Measurements from ENCODE around the gene ARID3A. TPM values are rescaled to one million over a fixed set of nuclear protein-coding genes. Genes with fewer than 3 reads are reported as not detected.

ARID3A gene
- total RNA-seq, 1 experiment from 2014 or later = 116 TPM

DNA sequence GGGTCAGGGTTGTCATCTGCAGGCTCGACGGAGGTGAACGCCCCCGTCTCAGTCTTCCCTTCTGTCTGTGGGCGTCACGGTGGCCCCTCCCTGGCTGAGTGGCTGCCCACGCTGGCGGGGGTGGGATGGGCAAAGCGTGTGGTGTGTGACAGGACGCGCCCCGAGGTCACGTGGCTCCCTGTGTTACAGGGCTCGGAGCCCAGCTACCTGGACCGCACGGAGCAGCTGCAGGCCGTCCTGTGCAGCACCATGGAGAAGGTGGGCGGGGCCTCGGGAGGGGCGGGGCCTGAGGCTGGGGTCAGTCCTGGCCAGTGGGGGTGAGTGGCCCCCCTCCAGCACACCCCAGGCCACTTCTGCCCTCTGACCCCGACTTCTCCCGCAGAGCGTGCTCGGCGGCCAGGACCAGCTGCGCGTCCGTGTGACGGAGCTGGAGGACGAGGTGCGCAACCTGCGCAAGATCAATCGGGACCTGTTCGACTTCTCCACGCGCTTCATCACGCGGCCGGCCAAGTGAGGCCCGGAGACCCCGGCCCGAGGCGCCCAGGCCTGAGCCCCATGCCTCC is 68.1 kb downstream of the ARID3A start:
- Mint-ChIP-seq H3K4me1 (peaks cover 5% of the 10 kb centered on the region; the same call in 1 of the 2 replicates), H3K36me3 (peaks cover 8% of the 10 kb centered on the region), H3K27me3 (ENCODE audit: low read depth) (peaks cover 24% of the 10 kb centered on the region), H3K9me3 (no peaks in the 10 kb centered on the region), H3K4me3 (no peak overlapping the region), H3K27ac (peak overlapping the region; percentile 63; the same call in 1 of the 2 replicates)
- TF ChIP-seq OVOL2 (CRISPR knock-in tag; IDR thresholded peaks at IDR 0.05; ENCODE audit: borderline replicate concordance) (no peak), PRRX2 (CRISPR knock-in tag; IDR thresholded peaks at IDR 0.05) (no peak)
- ChIA-PET POLR2A (no interaction called here), CTCF (interaction anchor here (1.8 to 4.0 kb wide), 2 partner anchors 9 to 10 kb away, joined by 4 to 20 read pairs; partner anchors contain the start of gene WDR18)
- peak; percentile 63 for DNase-seq (ENCODE audit: low spot score)
- ATAC-seq = peak; percentile 6; the same call in 1 of the 2 replicates

DNA sequence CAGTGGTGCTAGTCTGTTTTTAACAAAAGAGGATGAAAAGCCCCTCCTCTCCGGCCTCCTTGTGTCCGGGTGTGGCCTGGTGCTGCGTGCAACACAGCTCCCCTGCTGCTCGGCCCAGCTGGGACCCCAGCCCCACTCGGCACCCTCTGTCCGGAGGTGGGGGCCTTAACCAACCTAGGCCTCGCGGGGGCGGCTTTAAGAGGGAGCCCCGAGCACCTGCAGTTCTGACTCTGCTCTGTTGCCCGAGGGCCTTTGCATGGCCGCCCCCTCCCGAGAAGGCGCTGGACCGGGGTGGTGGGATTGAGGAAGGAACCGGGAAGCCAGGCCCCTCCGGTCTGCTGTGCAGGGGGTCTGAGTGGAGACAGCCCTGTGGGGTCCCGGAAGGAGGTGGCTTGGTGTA is 68.7 kb downstream of the ARID3A start:
- no peak for DNase-seq (ENCODE audit: low spot score)
- H3K36me3 Mint-ChIP-seq = peaks cover 8% of the 10 kb centered on the region
- ATAC-seq = no peak
- TF ChIP-seq, protein P1, sequence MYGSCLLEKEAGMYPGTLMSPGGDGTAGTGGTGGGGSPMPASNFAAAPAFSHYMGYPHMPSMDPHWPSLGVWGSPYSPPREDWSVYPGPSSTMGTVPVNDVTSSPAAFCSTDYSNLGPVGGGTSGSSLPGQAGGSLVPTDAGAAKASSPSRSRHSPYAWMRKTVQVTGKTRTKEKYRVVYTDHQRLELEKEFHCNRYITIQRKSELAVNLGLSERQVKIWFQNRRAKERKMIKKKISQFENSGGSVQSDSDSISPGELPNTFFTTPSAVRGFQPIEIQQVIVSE (CRISPR knock-in tag; IDR thresholded peaks at IDR 0.05; ENCODE audit: borderline replicate concordance) = no peak
- TF ChIP-seq ZNF263 (CRISPR knock-in tag; IDR thresholded peaks at IDR 0.05; ENCODE audit: low read depth) (no peak), GABPB1 (CRISPR knock-in tag; IDR thresholded peaks at IDR 0.05) (no peak), CBFB (CRISPR knock-in tag; IDR thresholded peaks at IDR 0.05; ENCODE audit: low read depth) (no peak), KAT7 (CRISPR knock-in tag; IDR thresholded peaks at IDR 0.05; ENCODE audit: borderline replicate concordance) (no peak), ZNF396 (CRISPR knock-in tag; IDR thresholded peaks at IDR 0.05; ENCODE audit: borderline replicate concordance) (no peak), SMAD4 (CRISPR knock-in tag; IDR thresholded peaks at IDR 0.05) (no peak), ZBTB21 (CRISPR knock-in tag; IDR thresholded peaks at IDR 0.05; ENCODE audit: borderline replicate concordance) (no peak), TEAD4 (CRISPR knock-in tag; IDR thresholded peaks at IDR 0.05) (no peak), OVOL2 (CRISPR knock-in tag; IDR thresholded peaks at IDR 0.05; ENCODE audit: borderline replicate concordance) (no peak)
- TF ChIP-seq, protein P2, sequence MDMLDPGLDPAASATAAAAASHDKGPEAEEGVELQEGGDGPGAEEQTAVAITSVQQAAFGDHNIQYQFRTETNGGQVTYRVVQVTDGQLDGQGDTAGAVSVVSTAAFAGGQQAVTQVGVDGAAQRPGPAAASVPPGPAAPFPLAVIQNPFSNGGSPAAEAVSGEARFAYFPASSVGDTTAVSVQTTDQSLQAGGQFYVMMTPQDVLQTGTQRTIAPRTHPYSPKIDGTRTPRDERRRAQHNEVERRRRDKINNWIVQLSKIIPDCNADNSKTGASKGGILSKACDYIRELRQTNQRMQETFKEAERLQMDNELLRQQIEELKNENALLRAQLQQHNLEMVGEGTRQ (CRISPR knock-in tag; IDR thresholded peaks at IDR 0.05) = no peak
- TF ChIP-seq, protein P3, sequence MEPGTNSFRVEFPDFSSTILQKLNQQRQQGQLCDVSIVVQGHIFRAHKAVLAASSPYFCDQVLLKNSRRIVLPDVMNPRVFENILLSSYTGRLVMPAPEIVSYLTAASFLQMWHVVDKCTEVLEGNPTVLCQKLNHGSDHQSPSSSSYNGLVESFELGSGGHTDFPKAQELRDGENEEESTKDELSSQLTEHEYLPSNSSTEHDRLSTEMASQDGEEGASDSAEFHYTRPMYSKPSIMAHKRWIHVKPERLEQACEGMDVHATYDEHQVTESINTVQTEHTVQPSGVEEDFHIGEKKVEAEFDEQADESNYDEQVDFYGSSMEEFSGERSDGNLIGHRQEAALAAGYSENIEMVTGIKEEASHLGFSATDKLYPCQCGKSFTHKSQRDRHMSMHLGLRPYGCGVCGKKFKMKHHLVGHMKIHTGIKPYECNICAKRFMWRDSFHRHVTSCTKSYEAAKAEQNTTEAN (CRISPR knock-in tag; IDR thresholded peaks at IDR 0.05) = no peak
- no peak overlapping the region for H3K27ac Mint-ChIP-seq
- H3K4me1 Mint-ChIP-seq = peaks cover 5% of the 10 kb centered on the region; the same call in 1 of the 2 replicates
- ChIA-PET CTCF (interaction anchor here (1.8 to 4.0 kb wide), 3 partner anchors 10 to 250 kb away, joined by 4 to 20 read pairs (median 10); partner anchors contain the start of gene WDR18), POLR2A (interaction anchor here (1.0 kb wide), 1 partner anchor 33 kb away, joined by 3 read pairs; no protein-coding TSS in a partner anchor)
- H3K9me3 Mint-ChIP-seq = no peaks in the 10 kb centered on the region
- peaks cover 30% of the 10 kb centered on the region for H3K27me3 Mint-ChIP-seq (ENCODE audit: low read depth)
- H3K4me3 Mint-ChIP-seq = no peak overlapping the region

DNA sequence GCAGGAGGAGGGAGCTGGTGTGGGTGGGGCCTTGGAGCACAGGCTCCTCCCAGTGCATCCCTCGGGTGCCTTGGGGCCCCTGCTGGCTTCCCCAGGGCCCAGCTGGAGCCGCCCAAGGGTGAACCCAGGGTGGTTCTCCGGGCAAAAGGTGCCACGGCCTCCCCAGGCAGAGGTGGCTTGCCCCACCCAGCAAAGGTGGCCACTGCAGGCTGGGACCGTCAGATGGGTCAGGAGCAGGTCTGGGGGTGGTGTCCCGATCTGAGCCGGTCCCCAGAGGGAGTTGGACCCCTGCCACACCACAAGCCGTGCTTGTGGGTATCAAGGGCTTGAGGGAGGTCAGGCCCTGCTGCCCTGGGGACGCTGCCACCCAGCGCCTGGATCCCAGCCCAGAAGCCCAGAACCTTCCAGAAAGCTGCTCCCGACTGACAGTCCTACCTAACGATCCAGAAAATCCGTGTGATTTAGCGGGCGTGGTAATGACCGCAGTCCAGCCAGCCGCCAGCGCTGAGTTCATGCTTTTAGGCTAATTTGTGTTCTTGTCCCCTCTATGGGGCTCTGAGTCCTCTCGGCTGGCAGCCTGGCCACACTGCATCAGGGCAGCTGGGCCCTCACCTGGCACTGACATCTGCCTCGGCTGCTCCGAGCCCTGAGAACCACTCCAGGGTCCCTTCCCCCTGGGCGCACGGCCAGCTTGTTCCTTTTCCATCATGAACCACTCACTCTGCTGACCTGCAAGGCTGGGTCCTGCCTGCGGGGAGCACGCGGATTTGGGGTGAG is 69.4 kb downstream of the ARID3A start:
- TF ChIP-seq OVOL2 (CRISPR knock-in tag; IDR thresholded peaks at IDR 0.05; ENCODE audit: borderline replicate concordance) = no peak
- TF ChIP-seq ZNF121 (CRISPR knock-in tag; IDR thresholded peaks at IDR 0.05) = no peak
- TF ChIP-seq ZNF263 (CRISPR knock-in tag; IDR thresholded peaks at IDR 0.05; ENCODE audit: low read depth) = no peak
- TF ChIP-seq ZNF232 (CRISPR knock-in tag; IDR thresholded peaks at IDR 0.05) = no peak
- TF ChIP-seq RORB (CRISPR knock-in tag; IDR thresholded peaks at IDR 0.05) = no peak
- TF ChIP-seq ZNF396 (CRISPR knock-in tag; IDR thresholded peaks at IDR 0.05; ENCODE audit: borderline replicate concordance) = no peak
- TF ChIP-seq RELA (CRISPR knock-in tag; IDR thresholded peaks at IDR 0.05; ENCODE audit: borderline replicate concordance) = no peak
- TF ChIP-seq ATF1 (CRISPR knock-in tag; IDR thresholded peaks at IDR 0.05) = no peak
- TF ChIP-seq, protein P4, sequence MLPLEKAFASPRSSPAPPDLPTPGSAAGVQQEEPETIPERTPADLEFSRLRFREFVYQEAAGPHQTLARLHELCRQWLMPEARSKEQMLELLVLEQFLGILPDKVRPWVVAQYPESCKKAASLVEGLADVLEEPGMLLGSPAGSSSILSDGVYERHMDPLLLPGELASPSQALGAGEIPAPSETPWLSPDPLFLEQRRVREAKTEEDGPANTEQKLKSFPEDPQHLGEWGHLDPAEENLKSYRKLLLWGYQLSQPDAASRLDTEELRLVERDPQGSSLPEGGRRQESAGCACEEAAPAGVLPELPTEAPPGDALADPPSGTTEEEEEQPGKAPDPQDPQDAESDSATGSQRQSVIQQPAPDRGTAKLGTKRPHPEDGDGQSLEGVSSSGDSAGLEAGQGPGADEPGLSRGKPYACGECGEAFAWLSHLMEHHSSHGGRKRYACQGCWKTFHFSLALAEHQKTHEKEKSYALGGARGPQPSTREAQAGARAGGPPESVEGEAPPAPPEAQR (CRISPR knock-in tag; IDR thresholded peaks at IDR 0.05) = no peak
- TF ChIP-seq CBFB (CRISPR knock-in tag; IDR thresholded peaks at IDR 0.05; ENCODE audit: low read depth) = no peak
- TF ChIP-seq, protein P5, sequence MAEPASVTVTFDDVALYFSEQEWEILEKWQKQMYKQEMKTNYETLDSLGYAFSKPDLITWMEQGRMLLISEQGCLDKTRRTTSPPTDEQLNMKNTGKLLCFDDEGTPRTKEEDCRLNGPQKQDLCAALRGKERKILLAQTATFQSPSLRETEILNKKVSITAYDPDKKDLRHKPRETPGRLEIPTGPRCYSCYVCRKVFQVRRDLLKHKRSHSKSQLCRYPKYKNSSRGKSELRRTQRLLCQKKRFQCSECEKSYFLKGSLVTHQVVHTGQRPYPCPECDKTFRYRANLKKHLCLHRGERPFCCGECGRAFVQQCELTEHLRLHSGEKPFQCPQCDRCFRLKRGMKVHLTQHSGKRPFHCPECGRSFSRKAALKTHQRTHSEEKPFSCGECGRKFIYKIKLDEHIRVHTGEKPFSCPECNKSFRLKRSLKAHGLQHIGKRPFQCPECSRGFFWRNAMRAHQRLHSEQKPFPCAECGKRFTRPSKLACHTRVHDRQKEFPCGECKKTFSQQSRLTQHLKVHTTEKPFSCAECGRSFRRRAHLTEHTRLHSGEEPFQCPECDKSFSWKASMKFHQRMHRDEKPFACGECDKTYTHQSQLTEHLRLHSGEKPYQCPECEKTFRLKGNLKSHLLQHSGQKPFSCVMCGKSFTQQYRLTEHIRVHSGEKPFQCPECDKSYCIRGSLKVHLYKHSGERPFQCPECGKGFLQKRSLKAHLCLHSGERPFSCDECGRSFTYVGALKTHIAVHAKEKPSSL (CRISPR knock-in tag; conservative IDR thresholded peaks at IDR 0.05) = no peak
- Mint-ChIP-seq H3K36me3 (peaks cover 8% of the 10 kb centered on the region), H3K9me3 (no peaks in the 10 kb centered on the region), H3K27ac (no peak overlapping the region), H3K4me1 (peaks cover 5% of the 10 kb centered on the region; the same call in 1 of the 2 replicates), H3K27me3 (ENCODE audit: low read depth) (peaks cover 34% of the 10 kb centered on the region), H3K4me3 (no peak overlapping the region)
- no peak for DNase-seq (ENCODE audit: low spot score)
- no peak for ATAC-seq
- CTCF ChIA-PET = interaction anchor here (0.6 to 4.0 kb wide), 6 partner anchors 9 to 249 kb away, joined by 3 to 20 read pairs (median 6); partner anchors contain the start of gene WDR18
- POLR2A ChIA-PET = interaction anchor here (1.0 to 1.4 kb wide), 3 partner anchors 9 to 76 kb away, joined by 3 to 4 read pairs (median 3); no protein-coding TSS in a partner anchor

Measured in WTC11 (cell line).